Left lung (tissue), 10 donors: ENCODE measurements around the gene CD63. TPM values are rescaled to one million over a fixed set of nuclear protein-coding genes. Genes with fewer than 3 reads are reported as not detected.
A peak's percentile ranks its signal among the peaks of the same experiment; 100 is the strongest.

Experiments
- ATAC-seq: fragments of 200-7000 bp; cut with Tn5 transposase; one replicate; pipeline ENCODE4 v1.9.1; 2020; ENCODE audit warnings: moderate library complexity
- DNase-seq, 4 donors: peaks; one replicate each; pipeline ENCODE4 v3.0.0-alpha.2; 2013 to 2020
- H3K27ac ChIP-seq, 2 donors: fragments of 200-600 bp; sonication (generic) in 1 of 2; one replicate each; pipeline versions ENCODE4 v1.5.0 to v1.8.0; 2020 to 2021
- H3K27me3 ChIP-seq, 2 donors: fragments of 200-600 bp; sonication (generic) in 1 of 2; one replicate each; pipeline versions ENCODE4 v1.5.0 to v1.8.0; 2020 to 2021
- H3K36me3 ChIP-seq, 2 donors: fragments of 200-600 bp; sonication (generic) in 1 of 2; one replicate each; pipeline versions ENCODE4 v1.5.0 to v1.8.0; 2020 to 2021
- H3K4me1 ChIP-seq, 2 donors: fragments of 200-600 bp; one replicate each; pipeline ENCODE4 v1.8.0; 2021
- H3K4me3 ChIP-seq, 2 donors: fragments of 200-600 bp; sonication (generic) in 1 of 2; one replicate each; pipeline versions ENCODE4 v1.5.0 to v1.8.0; 2020 to 2021; ENCODE audit warnings: mild to moderate bottlenecking in 1 of 2
- H3K9me3 ChIP-seq, 2 donors: fragments of 200-600 bp; sonication (generic) in 1 of 2; one replicate each; pipeline versions ENCODE4 v1.5.0 to v1.8.0; 2020 to 2021
- CTCF ChIP-seq, 2 donors: fragments of 200-600 bp; sonication (generic) in 1 of 2; IDR thresholded peaks; one replicate each; pipeline versions ENCODE4 v1.5.0 to v1.8.0; 2021; ENCODE audit warnings: antibody characterized with exemption in 2 of 2
- intact Hi-C, 2 donors: fragments of 100-400 bp; cut with DNase I; formaldehyde crosslinking; loops; one replicate each; pipeline versions ENCODE4 v1.11.2 to v1.14.2; 2022
- polyA plus RNA-seq, 6 donors: library from polyadenylated mRNA; unstranded; fragments of 120-200 nt; gene quantifications; one replicate each; pipeline ENCODE4 v1.2.1, GENCODE V29; 2013; ENCODE audit not compliant: insufficient read length in 6 of 6
- total RNA-seq, 2 donors: library from RNA; stranded (reverse); fragmentation: NEBNext Ultra II Directional; extraction: Animal tissue kit (Norgen Biotek cat#: 25700); gene quantifications; one replicate each; pipeline ENCODE4 v1.2.1, GENCODE V29; 2021
- donor health status: DM: no; HTN: yes; CAD: no.
- donor health status: DM: no; HTN: no; CAD: no.

The CD63 gene
- total and polyA plus RNA-seq, 8 donors: 585 to 1,766 (median 677) TPM

GRCh38 chr12:55745361-55746173, 16.8 kb upstream of the CD63 start:
- no peak for ATAC-seq
- Histone ChIP-seq H3K27ac (no peak overlapping the region), H3K4me1 (peaks cover 4 to 20% of the 10 kb centered on the region in 2 donors), H3K36me3 (peaks cover 0 to 11% of the 10 kb centered on the region in 2 donors), H3K4me3 (no peak overlapping the region), H3K27me3 (peaks cover 0 to 29% of the 10 kb centered on the region in 2 donors), H3K9me3 (no peaks in the 10 kb centered on the region)
- intact Hi-C loops: loop anchor here in 1 of 2 donors (10.0 kb wide), 1 partner anchor 59 kb away; no protein-coding TSS in a partner anchor
- peak in 1 of 4 donors; percentile 67 for DNase-seq
- no peak for TF ChIP-seq CTCF (IDR thresholded peaks at IDR 0.05)

DNA sequence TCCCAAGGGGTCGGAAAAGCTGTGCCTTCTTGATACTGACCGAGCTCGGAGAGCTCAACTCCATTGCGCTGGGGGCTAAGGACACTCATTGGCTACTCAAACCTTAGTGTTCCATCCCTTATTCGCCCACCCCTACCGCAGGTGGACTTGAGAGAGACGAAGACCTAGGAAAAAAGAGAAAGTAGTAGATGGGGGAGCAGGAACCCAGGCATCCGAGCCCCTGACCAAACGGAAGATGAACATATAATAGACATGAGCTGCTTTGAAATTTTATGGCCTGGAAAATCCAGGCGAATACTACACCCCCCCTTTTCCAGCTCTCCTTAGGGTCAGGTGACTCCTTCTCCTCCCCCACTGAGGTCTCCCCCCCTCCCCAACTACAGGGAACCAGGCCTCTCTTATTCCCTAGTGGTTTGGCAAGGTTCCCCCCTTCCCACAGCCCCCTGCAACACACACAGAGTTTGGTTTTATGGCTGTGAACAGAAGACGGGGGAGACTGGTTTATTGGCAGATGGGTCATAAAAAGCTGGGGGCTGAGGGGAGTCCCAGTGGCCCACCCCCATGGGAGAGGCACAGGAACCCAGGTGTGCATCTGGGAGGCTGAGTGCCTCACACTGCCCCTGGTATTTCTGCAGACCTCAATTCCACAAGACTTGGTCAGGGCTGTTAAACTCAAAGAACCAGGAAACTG, 15.7 kb upstream of the CD63 start:
- Histone ChIP-seq H3K36me3 (peaks cover 0 to 11% of the 10 kb centered on the region in 2 donors), H3K4me1 (peaks cover 4 to 20% of the 10 kb centered on the region in 2 donors), H3K9me3 (no peaks in the 10 kb centered on the region), H3K27ac (no peak overlapping the region), H3K27me3 (peaks cover 0 to 29% of the 10 kb centered on the region in 2 donors), H3K4me3 (peak overlapping the region; percentile 50 to 65)
- ATAC-seq: no peak
- DNase-seq: no peak
- TF ChIP-seq CTCF (IDR thresholded peaks at IDR 0.05): no peak
- intact Hi-C loops: loop anchor here in 1 of 2 donors (5.0 to 10.0 kb wide), 2 partner anchors 60 to 193 kb away; no protein-coding TSS in a partner anchor

GRCh38 chr12:55743406-55744339, 14.9 kb upstream of the CD63 start:
- Histone ChIP-seq H3K4me1 (peaks cover 4 to 20% of the 10 kb centered on the region in 2 donors), H3K27ac (peak overlapping the region; percentile 60 to 73), H3K9me3 (no peaks in the 10 kb centered on the region), H3K27me3 (peaks cover 0 to 29% of the 10 kb centered on the region in 2 donors), H3K36me3 (peaks cover 0 to 4% of the 10 kb centered on the region in 2 donors), H3K4me3 (peak overlapping the region; percentile 50 to 65)
- ATAC-seq: peak; percentile 58
- intact Hi-C loops: loop anchor here in 1 of 2 donors (5.0 to 10.0 kb wide), 2 partner anchors 61 to 194 kb away; no protein-coding TSS in a partner anchor
- DNase-seq: peak; percentile 57 to 88 (median 74)
- no peak for TF ChIP-seq CTCF (IDR thresholded peaks at IDR 0.05)

GRCh38 chr12:55742719-55743405, 14.1 kb upstream of the CD63 start, which contains the start of gene GDF11:
Gene GDF11, plus strand, starts transcription at chr12:55743122. Its CDS starts 195 bp downstream, at chr12:55743317.
- peak within 1 kb of the TSS; percentile 60 to 73 for H3K27ac ChIP-seq
- intact Hi-C loops: loop anchor here in 1 of 2 donors (5.0 to 10.0 kb wide), 2 partner anchors 62 to 194 kb away; no protein-coding TSS in a partner anchor
- H3K36me3 ChIP-seq: no peaks in the 10 kb centered on the region
- H3K4me1 ChIP-seq: peaks cover 7 to 28% of the 10 kb centered on the region in 2 donors
- peak; percentile 75 to 91 (median 83) for DNase-seq
- peaks cover 0 to 29% of the 10 kb centered on the region in 2 donors for H3K27me3 ChIP-seq
- H3K4me3 ChIP-seq: peak within 1 kb of the TSS; percentile 50 to 65
- no peaks in the 10 kb centered on the region for H3K9me3 ChIP-seq
- no peak for TF ChIP-seq CTCF (IDR thresholded peaks at IDR 0.05)
- ATAC-seq: peak; percentile 52
